IPS-11a (cell line): Measurements from ENCODE around the gene TXNRD1.
"Not testable (repeated sequence)": the region's sequence is repeated elsewhere in the genome, so short reads cannot be mapped to it uniquely, and the experiment has no call there.

Source experiments
- H3K4me3 ChIP-seq: one replicate; pipeline ENCODE4 v1.5.1; 2013; ENCODE audit warnings: low read depth, low read length, control low read depth

The TXNRD1 gene

GRCh38 chr12:104190641-104191176 lies 24.9 kb upstream of the TXNRD1 start:
- H3K4me3 ChIP-seq, result no peak overlapping the region

DNA sequence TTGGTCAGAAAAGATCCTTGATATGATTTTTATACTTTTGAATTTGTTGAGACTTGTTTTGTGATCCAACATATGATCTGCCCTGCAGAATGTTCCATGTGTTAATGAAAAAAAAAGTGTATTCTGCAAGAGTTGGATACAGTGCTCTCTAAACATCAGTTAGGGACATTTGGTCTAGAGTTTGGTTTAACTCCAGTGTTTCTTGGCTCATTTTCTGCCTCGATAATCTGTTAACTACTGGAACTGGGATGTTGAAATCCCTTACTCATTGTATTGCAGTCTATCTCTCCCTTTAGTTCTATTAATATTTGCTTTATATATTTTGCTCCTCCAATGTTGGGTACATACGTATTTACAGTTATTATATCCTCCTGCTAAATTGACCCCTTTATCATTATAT lies 18.3 kb upstream of the TXNRD1 start:
- no peak overlapping the region for H3K4me3 ChIP-seq

DNA sequence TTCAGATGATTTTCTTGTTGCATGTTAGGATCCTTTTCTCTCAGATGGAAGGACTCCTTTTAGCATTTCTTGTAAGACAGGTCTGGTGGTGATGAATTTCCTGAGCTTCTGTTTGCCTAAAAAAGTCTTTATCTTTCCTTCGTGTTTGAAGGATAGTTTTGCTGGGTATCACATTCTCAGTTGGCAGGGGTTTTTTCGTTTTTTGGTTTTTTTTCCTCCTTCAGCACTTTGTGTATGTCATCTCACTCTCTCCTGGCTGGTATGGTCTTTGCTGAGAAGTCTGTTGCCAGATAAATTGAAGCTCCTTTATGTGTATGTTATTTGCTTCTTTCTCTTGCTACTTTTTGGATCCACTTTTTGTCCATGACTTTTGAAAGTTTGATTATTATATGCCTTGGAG lies 15.6 kb upstream of the TXNRD1 start:
- no peak overlapping the region for H3K4me3 ChIP-seq

- H3K4me3 ChIP-seq, result no peak overlapping the region
These were observed 14.2 kb upstream of the TXNRD1 start for GRCh38 chr12:104201238-104202001.

DNA sequence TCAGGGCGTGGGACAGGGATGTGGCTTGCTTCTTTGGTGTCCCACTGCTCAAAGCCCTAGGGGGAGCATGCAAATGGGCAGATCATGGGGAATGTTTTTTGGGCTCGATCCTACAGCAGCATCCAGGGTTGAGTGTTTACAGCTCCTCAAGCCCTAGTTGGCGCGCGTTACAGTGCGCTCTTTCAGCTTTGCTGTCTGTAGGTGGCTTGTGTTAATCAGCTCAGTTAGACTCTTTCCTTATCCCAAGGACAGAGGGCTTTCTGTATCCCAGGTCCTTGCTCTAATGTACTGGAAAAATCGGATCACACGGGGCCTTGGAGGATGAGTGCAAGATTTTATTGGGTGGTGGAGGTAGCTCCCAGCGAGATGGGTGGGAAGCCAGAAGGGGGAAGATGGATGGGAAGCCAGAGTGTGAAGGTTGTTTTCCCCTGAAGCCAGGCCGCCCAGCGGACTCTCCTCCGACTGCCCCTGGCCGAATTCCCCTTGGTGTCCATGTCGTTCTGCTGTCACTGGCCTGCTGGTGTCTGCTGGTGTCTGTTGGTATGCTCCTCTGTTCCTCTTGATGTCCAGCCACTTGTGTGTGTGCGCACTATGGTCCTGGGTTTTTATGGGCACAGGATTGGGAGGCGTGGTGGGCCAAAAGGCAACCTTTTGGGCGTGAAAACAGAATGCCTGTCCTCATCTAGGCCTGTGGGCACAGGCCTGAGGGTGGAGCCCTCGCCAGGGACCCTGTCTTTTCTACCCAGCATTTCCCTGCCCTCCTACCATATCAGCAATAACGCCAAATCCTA lies 10.7 kb upstream of the TXNRD1 start:
- H3K4me3 ChIP-seq, result no peak overlapping the region

GRCh38 chr12:104207416-104208205 lies 8.0 kb upstream of the TXNRD1 start:
- H3K4me3 ChIP-seq, result no peak overlapping the region

DNA sequence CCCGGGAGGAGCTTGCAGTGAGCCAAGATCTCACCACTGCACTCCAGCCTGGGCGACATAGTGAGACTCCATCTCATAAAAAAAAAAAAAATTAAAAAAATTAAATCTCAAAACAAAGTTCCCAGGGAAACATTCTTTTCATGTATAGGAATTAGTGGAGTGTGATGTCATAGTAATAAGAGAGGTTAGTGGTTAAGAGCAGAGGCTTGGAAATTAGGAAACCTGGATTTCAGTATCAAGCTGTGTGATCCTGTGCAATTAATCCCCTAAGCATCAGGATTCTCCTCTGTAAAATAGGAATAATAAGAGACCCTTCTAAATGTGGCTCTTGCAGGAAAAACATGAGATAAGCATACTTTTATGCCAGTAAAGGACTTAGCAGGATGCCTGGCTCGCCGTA lies 3.1 kb upstream of the TXNRD1 start:
- H3K4me3 ChIP-seq, result no peak overlapping the region

DNA sequence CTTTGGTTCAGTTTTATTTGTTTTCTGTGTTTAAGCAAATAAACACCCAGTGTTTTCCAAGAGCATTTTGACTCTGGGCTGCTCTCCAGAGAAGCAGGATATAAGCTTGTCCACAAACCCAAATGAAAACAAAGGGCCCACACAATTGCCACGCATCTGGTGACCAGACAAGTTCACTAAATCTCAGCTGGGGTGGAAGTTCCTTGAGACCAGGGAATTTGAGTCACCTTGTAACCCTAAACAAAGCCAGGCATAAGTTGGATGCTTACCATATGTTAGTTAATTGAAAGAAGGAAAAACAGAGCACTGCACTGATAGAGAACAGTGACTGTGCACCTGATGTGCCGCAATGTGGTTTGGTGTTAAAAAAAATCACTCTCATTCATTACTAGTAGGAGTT lies 1.6 kb upstream of the TXNRD1 start:
- H3K4me3 ChIP-seq, result no peak overlapping the region

DNA sequence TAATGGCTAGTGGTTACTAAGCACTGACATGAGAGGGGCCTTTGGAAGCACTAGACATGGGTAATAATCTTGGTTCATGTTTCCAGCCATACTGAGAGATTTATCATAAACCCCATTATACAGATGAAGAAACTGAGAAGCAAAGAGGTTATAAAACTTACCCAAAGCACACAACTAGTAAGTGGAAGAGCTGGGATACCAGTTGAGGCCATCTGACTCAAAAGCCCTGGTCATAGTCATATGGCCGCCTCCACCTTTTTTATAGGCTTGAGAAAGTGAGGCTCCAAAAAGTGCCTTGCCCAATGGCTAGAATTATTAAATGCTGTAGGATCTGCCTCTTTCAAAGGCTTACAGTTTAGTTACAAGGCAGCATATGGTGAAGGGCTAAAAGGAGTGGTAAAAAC lies 944 bp downstream of the TXNRD1 start:
- no peak overlapping the region for H3K4me3 ChIP-seq

GRCh38 chr12:104218506-104218905 lies 2.9 kb downstream of the TXNRD1 start:
- H3K4me3 ChIP-seq, result not testable (repeated sequence)

- no peak overlapping the region for H3K4me3 ChIP-seq
These were observed 3.4 kb downstream of the TXNRD1 start for GRCh38 chr12:104218935-104219334.

DNA sequence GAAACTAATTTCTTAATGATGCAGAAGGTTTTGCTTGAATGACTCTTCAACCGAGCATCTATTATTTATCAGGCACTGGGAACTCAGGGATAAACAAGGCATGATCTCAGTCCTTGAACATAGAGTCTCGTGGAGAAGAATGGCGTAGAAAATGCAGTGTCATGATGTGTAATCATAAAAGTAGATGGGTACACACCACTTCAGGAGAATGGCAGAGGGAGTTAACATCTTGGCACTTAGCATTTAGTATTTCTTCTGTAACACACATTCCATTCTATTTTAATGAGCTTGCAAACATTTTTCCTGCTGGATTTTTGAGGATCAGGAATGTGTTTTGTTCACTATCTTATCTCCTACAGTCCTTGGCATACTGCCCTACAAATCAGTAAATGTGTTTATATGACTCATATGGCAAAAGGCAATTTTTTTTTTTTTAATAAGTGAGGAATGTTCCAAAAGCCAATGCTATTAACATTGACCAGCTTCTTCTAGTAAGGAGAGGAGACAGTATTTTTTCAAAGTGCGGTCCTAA lies 3.8 kb downstream of the TXNRD1 start:
- no peak overlapping the region for H3K4me3 ChIP-seq

DNA sequence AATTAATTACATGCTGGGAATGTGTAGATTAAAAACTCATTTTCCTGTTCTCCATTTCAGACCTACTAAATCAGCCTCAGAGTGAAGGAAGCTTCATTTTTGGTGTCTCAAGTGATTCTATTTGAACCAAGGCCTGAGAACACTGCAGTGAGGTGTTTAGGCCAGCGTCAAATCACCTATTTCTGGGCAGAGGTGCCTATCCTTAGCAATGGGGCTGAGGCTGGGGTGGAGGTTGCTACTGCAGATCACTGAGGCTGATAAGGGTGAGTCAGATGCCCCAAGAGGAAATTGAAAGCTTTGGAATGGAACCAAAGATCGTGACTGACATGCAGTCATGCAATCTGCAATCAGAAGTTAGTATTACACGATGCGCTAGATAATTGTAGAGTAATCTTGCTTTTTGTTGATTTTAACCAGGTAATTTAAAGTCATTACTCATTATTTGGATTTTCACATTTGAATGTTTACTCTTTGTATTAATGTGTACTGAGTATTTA lies 4.4 kb downstream of the TXNRD1 start:
- H3K4me3 ChIP-seq, result no peak overlapping the region

GRCh38 chr12:104220931-104221330 lies 5.4 kb downstream of the TXNRD1 start:
- no peak overlapping the region for H3K4me3 ChIP-seq

DNA sequence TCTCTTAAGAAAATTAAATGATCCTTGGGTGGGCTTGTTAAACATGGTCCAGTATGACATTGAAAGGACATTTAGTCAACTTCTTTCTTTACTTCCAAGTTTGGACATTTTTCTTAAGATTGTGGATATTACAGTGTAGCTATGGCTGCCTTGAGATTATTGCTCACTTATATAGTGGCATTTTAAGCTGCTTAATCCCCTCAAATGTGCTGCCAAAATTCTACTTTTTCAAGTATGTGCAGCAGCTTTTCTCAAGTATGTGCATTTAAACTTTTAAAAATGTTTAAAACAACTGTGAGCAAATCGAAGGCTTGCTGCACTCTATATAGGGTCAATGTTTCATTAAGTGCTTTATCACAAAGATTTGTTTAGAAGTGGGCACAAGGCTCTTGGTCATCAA lies 7.4 kb downstream of the TXNRD1 start:
- no peak overlapping the region for H3K4me3 ChIP-seq

- H3K4me3 ChIP-seq, result no peak overlapping the region
These were observed 8.1 kb downstream of the TXNRD1 start for GRCh38 chr12:104223712-104224111.

DNA sequence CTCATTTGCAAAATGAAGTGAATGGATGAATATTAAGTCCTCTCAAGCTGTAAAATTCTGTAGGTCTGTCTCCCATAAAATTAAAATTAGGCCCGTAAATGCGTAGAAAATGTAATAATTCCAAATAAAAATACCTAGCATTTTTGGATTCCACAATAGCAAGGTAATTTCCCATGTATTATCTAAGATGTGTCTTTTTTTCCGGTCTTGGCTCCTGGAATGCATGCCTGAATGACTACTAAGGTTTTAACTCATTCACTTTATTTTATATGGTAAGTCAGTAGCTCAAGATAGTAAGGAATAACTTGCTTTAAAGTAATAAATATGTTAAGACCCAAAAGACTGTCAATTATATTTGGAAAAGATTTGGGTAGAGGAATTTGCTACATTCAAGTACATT lies 11.1 kb downstream of the TXNRD1 start:
- no peak overlapping the region for H3K4me3 ChIP-seq

DNA sequence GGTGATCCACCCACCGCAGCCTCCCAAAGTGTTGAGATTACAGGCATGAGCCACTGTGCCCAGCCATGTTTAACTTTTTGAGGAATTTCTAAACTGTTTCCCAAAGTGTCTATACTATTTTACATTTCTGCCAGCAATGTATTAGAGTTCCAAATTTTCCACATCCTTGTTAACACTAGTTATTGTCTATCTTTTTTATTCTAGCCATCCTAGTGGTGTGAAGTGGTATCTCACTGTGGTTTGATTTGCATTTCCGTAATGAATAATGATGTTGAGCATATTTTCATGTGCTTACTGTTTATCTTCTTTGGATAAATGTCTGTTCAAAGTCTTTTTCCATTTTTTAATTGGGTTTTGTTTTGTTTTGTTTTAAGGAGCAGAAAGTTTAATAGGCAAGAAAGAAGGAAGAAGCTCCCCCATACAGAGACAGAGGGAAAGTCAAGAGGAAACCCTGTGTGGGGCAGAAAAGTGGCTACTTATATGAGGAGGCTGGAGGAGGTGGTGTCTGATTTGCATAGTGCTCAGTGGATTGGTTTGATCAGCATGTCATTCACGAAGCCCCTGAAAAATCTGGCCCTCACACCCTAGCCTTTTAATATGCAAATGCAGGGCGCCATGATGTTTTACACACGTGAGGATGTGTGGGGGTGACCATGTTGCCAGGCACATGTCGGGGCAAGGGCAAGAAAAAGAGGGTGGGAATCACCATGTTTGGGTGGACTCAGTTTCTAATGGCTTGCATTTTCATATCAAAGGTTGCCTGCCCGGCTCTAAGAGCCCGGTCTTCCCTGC lies 14.9 kb downstream of the TXNRD1 start:
- H3K4me3 ChIP-seq, result no peak overlapping the region

- H3K4me3 ChIP-seq, result no peak overlapping the region
These were observed 17.2 kb downstream of the TXNRD1 start for GRCh38 chr12:104232609-104233280.
